Renal cortex interstitium (tissue), 3 donors: ENCODE measurements around the gene KLC3. TPM values are rescaled to one million over a fixed set of nuclear protein-coding genes. Genes with fewer than 3 reads are reported as not detected.

Experiments
- polyA plus RNA-seq, 3 donors: library from polyadenylated mRNA; unstranded; fragments of 120-200 nt; gene quantifications; one replicate each; pipeline ENCODE4 v1.2.1, GENCODE V29; 2013; ENCODE audit not compliant: insufficient read length in 3 of 3

KLC3 gene
- polyA plus RNA-seq, 3 donors = 1.3 to 2.4 (median 2.0) TPM

Other genes starting within 250 kb of the KLC3 start
- gene PPP1R37, start 247.6 kb upstream of the KLC3 start, polyA plus RNA-seq = 10 to 100 TPM; 23.3 to 39.5 (median 32.4) TPM
- gene NKPD1, start 179.8 kb upstream of the KLC3 start, polyA plus RNA-seq = under 1 TPM; 0.09 to 0.38 (median 0.13) TPM
- gene TRAPPC6A, start 162.5 kb upstream of the KLC3 start, polyA plus RNA-seq = 10 to 100 TPM; 29.4 to 46.9 (median 44.5) TPM
- gene BLOC1S3, start 162.0 kb upstream of the KLC3 start, polyA plus RNA-seq = 10 to 100 TPM in 2 of 3 donors, 1 to 10 TPM in 1; 9.1 to 10.5 (median 10.4) TPM
- 10 to 100 TPM in 2 of 3 donors, 1 to 10 TPM in 1; 6.1 to 13.1 (median 12.3) TPM for gene EXOC3L2, start 95.3 kb upstream of the KLC3 start, polyA plus RNA-seq
- 10 to 100 TPM; 39.0 to 43.3 (median 42.4) TPM for gene MARK4, start 89.5 kb upstream of the KLC3 start, polyA plus RNA-seq
- gene CKM, start 17.9 kb upstream of the KLC3 start, polyA plus RNA-seq = 1 to 10 TPM in 1 of 3 donors, under 1 TPM in 2; 0.42 to 1.6 (median 0.50) TPM
- gene ERCC2, start 29.8 kb downstream of the KLC3 start, polyA plus RNA-seq = 10 to 100 TPM; 33.5 to 36.9 (median 35.5) TPM
- gene PPP1R13L, start 64.3 kb downstream of the KLC3 start, polyA plus RNA-seq = 10 to 100 TPM in 1 of 3 donors, 1 to 10 TPM in 2; 6.1 to 14.7 (median 7.9) TPM
- gene POLR1G, start 65.9 kb downstream of the KLC3 start, polyA plus RNA-seq = 1 to 10 TPM; 3.3 to 4.5 (median 4.3) TPM
- 10 to 100 TPM; 75.1 to 90.2 (median 82.4) TPM for gene ERCC1, start 83.2 kb downstream of the KLC3 start, polyA plus RNA-seq
- gene FOSB, start 127.2 kb downstream of the KLC3 start, polyA plus RNA-seq = 10 to 100 TPM; 24.5 to 89.1 (median 81.2) TPM
- 1 to 10 TPM; 5.3 to 10.0 (median 9.7) TPM for gene RTN2, start 156.3 kb downstream of the KLC3 start, polyA plus RNA-seq
- under 1 TPM in 2 of 3 donors, not detected in 1; 0.09 to 0.21 TPM for gene PPM1N, start 157.7 kb downstream of the KLC3 start, polyA plus RNA-seq
- gene VASP, start 166.7 kb downstream of the KLC3 start, polyA plus RNA-seq = 10 to 100 TPM; 49.0 to 57.7 (median 50.5) TPM
- gene OPA3, start 244.1 kb downstream of the KLC3 start, polyA plus RNA-seq = 10 to 100 TPM in 2 of 3 donors, 1 to 10 TPM in 1; 9.7 to 11.1 (median 10.4) TPM